HL-60 (cell line): ENCODE data around the gene LIG1.

Experiments
- DNase-seq, 2 experiments: peaks; one replicate each; pipeline ENCODE4 v3.0.0-alpha.2; 2010 to 2020; ENCODE audit warnings: low read depth in 1 of 2, low spot score in 1 of 2
- H3K27ac ChIP-seq: fragments of 250-450 bp; sonication (Bioruptor Pico); replicated peaks from 2 replicates; pipeline ENCODE4 v1.5.1; 2020; ENCODE audit warnings: mild to moderate bottlenecking, moderate library complexity
- H3K27me3 ChIP-seq: fragments of 250-450 bp; sonication (Bioruptor Pico); 2 replicates; pipeline ENCODE4 v1.5.1; 2021; ENCODE audit warnings: mild to moderate bottlenecking, moderate library complexity; ENCODE audit not compliant: insufficient read depth, poor library complexity, severe bottlenecking
- H3K4me3 ChIP-seq: replicated peaks from 2 replicates; pipeline ENCODE4 v1.5.1; 2011; ENCODE audit warnings: mild to moderate bottlenecking, control low read depth, low read length; ENCODE audit not compliant: insufficient read depth
- CTCF ChIP-seq: IDR thresholded peaks from one replicate; pipeline ENCODE4 v1.5.1; 2011; ENCODE audit warnings: low read length, control low read depth, inconsistent platforms; ENCODE audit not compliant: insufficient read depth
- GABPA ChIP-seq: IDR thresholded peaks from 2 replicates; pipeline ENCODE4 v1.6.1; 2012; ENCODE audit warnings: low read depth
- POLR2AphosphoS5 ChIP-seq: IDR thresholded peaks from 2 replicates; pipeline ENCODE4 v1.6.1; 2012; ENCODE audit warnings: low read depth
- REST ChIP-seq: IDR thresholded peaks from 2 replicates; pipeline ENCODE4 v1.6.1; 2012; ENCODE audit warnings: low read depth; ENCODE audit not compliant: insufficient replicate concordance
- SPI1 ChIP-seq: IDR thresholded peaks from 2 replicates; pipeline ENCODE4 v1.6.1; 2012; ENCODE audit warnings: low read depth, mild to moderate bottlenecking, borderline replicate concordance

LIG1 gene

GRCh38 chr19:48196321-48196763 lies 26.2 kb upstream of the LIG1 start:
- no peak overlapping the region for H3K27ac ChIP-seq
- no peak for TF ChIP-seq REST
- TF ChIP-seq GABPA = no peak
- TF ChIP-seq SPI1 = no peak
- TF ChIP-seq CTCF = no peak
- no peak for TF ChIP-seq POLR2AphosphoS5
- no peak for DNase-seq
- no peaks in the 10 kb centered on the region for H3K27me3 ChIP-seq
- H3K4me3 ChIP-seq = no peak overlapping the region

- Histone ChIP-seq H3K27ac (no peak overlapping the region), H3K27me3 (no peaks in the 10 kb centered on the region), H3K4me3 (no peak overlapping the region)
- TF ChIP-seq REST = no peak
- TF ChIP-seq POLR2AphosphoS5 = no peak
- no peak for TF ChIP-seq GABPA
- no peak for TF ChIP-seq CTCF
- no peak for TF ChIP-seq SPI1
- DNase-seq = no peak
Measured at GRCh38 chr19:48194844-48195830, 25.0 kb upstream of the LIG1 start.

GRCh38 chr19:48194041-48194843 lies 24.1 kb upstream of the LIG1 start:
- TF ChIP-seq CTCF = peak; percentile 43
- no peak for TF ChIP-seq POLR2AphosphoS5
- Histone ChIP-seq H3K27ac (no peak overlapping the region), H3K27me3 (no peaks in the 10 kb centered on the region), H3K4me3 (no peak overlapping the region)
- peak in 1 of 2 experiments; percentile 39 for DNase-seq
